AG09309 (cell line): ENCODE results near the gene ADGRG6.

ENCODE experiments used
- DNase-seq: peaks from one replicate; pipeline ENCODE4 v3.0.0-alpha.2; 2010; ENCODE audit warnings: low read depth
- H3K4me3 ChIP-seq: 2 replicates; pipeline ENCODE4 v1.5.1; 2011; ENCODE audit warnings: mild to moderate bottlenecking, low read depth, low read length, moderate library complexity; ENCODE audit not compliant: control insufficient read depth
- TF ChIP-seq, protein P1 (sequence below): IDR thresholded peaks from 2 replicates; pipeline ENCODE4 v1.5.1; 2011; ENCODE audit warnings: mild to moderate bottlenecking, low read depth, low read length, inconsistent platforms; ENCODE audit not compliant: insufficient read depth, control insufficient read depth; ENCODE audit errors: missing control alignments

ADGRG6 gene

GRCh38 chr6:142376800-142377496 is 75.1 kb downstream of the ADGRG6 start:
- no peak for DNase-seq
- TF ChIP-seq, protein P1, sequence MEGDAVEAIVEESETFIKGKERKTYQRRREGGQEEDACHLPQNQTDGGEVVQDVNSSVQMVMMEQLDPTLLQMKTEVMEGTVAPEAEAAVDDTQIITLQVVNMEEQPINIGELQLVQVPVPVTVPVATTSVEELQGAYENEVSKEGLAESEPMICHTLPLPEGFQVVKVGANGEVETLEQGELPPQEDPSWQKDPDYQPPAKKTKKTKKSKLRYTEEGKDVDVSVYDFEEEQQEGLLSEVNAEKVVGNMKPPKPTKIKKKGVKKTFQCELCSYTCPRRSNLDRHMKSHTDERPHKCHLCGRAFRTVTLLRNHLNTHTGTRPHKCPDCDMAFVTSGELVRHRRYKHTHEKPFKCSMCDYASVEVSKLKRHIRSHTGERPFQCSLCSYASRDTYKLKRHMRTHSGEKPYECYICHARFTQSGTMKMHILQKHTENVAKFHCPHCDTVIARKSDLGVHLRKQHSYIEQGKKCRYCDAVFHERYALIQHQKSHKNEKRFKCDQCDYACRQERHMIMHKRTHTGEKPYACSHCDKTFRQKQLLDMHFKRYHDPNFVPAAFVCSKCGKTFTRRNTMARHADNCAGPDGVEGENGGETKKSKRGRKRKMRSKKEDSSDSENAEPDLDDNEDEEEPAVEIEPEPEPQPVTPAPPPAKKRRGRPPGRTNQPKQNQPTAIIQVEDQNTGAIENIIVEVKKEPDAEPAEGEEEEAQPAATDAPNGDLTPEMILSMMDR = no peak
- H3K4me3 ChIP-seq = no peak overlapping the region

DNA sequence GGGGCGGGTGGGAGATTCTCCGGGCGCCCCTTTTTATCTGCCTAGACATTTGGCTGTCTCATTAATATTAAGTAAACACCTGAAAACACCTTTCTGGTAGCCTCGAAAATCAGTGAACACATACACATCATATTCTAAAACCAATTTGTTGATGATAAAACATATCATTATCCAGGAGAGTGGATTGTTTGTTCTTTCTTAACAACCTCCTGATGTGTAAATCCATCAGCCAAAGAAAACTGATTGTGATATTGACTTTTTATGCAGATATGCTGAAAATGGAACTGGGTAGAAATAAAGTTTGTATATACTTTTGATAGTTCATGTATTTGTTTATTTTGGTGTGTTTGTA is 75.7 kb downstream of the ADGRG6 start:
- H3K4me3 ChIP-seq = no peak overlapping the region
- TF ChIP-seq, protein P1 = no peak
- no peak for DNase-seq

GRCh38 chr6:142378138-142378875 is 76.5 kb downstream of the ADGRG6 start:
- TF ChIP-seq, protein P1 = no peak
- peak; percentile 70 for DNase-seq
- H3K4me3 ChIP-seq = no peak overlapping the region

DNA sequence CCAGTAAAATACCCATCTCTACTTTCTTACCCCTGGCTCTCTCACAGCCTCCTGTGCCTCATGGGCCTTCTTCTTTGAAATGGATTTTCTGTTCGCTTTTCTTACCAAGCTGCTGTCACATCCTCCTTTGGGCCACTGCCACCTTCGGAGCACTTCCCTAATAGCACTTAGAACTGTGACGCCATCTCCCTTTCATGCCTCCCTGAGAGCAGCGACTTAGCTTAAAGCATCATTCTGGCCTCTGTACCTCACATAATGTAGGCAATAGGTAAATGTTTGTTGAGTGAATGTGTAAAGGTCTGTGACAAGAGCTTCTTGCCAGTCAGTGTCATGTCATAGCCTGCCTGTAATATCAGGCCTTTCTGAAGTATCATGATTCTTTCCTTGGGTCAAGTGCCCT is 78.8 kb downstream of the ADGRG6 start:
- TF ChIP-seq, protein P1 = no peak
- DNase-seq = no peak
- no peak overlapping the region for H3K4me3 ChIP-seq

DNA sequence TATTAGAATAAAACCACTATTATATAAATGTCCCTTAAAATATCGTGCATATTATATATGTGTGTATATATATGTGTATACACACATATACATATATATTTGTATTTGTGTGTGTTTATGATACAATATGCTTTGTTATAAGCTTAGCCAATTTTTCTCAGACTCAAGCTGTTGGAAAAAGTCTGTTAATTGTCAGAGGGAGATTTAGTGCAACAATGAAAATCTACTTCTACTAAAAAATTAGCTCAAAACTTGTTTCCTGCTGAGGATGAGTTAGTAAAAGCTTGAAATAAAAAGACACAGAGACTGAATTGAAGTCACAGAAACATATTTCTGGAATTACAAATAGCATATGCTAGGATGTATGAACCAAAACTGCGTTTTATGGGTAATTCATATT is 79.4 kb downstream of the ADGRG6 start:
- no peak overlapping the region for H3K4me3 ChIP-seq
- TF ChIP-seq, protein P1 = no peak
- no peak for DNase-seq

GRCh38 chr6:142381845-142382378 is 80.1 kb downstream of the ADGRG6 start:
- TF ChIP-seq, protein P1 = no peak
- H3K4me3 ChIP-seq = no peak overlapping the region
- DNase-seq = no peak
